ENCODE data around the gene EIF4G2.

The EIF4G2 gene

GRCh38 chr11:10785146-10785474, 23.6 kb downstream of the EIF4G2 start:
- no peak for TF ChIP-seq CTCF (conservative IDR thresholded peaks at IDR 0.05; ENCODE audit: low read depth, low read length)
- no peaks in the 10 kb centered on the region for H4K20me1 ChIP-seq (ENCODE audit: insufficient read depth)
- H3K4me3 ChIP-seq (IDR thresholded peaks at IDR 0.05; ENCODE audit: insufficient read depth, low read depth, low read length): no peak overlapping the region
- H3K27ac ChIP-seq: no peak overlapping the region
- no peaks in the 10 kb centered on the region for H3K27me3 ChIP-seq (ENCODE audit: insufficient read depth, low read depth)
- no peak overlapping the region for H3K9ac ChIP-seq
- no peak overlapping the region for H2AFZ ChIP-seq (ENCODE audit: low read depth)
- H3K4me1 ChIP-seq (ENCODE audit: low read depth, poor library complexity, severe bottlenecking): no peaks in the 10 kb centered on the region
- no peaks in the 10 kb centered on the region for H3K36me3 ChIP-seq (ENCODE audit: insufficient read depth)
- H3K79me2 ChIP-seq (ENCODE audit: insufficient read depth, low read depth): no peaks in the 10 kb centered on the region
- no peak overlapping the region for H3K4me2 ChIP-seq

DNA sequence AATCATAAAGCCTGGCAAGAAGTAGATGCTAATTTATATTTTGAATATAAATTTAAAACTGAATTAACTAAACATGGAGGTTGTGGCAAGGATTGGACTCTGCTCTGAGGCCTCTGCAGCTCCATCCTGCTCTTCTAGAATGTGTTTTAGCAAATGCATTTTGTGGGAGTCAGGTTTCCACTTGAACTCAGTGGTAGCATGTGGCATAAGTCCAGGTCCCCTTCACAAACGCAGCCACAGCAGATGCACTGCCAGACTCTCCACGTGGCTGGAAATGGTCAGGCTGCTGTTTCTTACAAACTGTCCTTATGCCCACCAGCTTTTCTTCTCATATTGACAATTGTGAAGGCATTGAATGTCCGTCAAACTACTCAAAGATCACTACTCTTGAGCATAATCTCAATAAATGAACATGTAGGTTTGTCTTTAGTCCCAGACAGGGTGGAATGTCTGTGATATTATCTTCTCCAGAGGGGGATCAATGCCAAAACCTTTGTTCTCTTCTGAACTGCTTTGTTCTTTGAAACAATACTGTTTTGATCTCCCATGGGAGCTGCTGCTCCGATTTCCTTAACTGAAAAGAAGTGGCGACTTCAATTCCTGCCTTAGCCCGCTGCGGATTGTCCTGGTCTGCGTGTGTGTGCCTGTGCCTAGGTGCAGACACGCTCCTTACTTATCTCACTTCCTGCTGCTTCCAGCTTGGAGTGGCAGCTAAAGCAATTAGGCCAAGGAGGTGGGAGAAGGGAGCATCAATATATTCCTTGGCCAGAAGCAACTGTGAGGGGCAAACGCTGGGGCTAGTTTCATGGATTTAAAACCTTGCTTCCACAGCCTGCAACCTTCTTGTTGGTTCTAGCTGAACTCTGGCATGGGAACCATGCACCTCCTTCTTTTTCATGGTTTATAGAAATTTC, 24.2 kb downstream of the EIF4G2 start:
- Histone ChIP-seq H3K4me1 (ENCODE audit: low read depth, poor library complexity, severe bottlenecking) (no peaks in the 10 kb centered on the region), H3K27me3 (ENCODE audit: insufficient read depth, low read depth) (no peaks in the 10 kb centered on the region), H3K27ac (no peak overlapping the region), H2AFZ (ENCODE audit: low read depth) (no peak overlapping the region), H3K9ac (no peak overlapping the region), H3K79me2 (ENCODE audit: insufficient read depth, low read depth) (no peaks in the 10 kb centered on the region), H4K20me1 (ENCODE audit: insufficient read depth) (no peaks in the 10 kb centered on the region), H3K4me3 (IDR thresholded peaks at IDR 0.05; ENCODE audit: insufficient read depth, low read depth, low read length) (no peak overlapping the region), H3K4me2 (no peak overlapping the region), H3K36me3 (ENCODE audit: insufficient read depth) (no peaks in the 10 kb centered on the region)
- TF ChIP-seq CTCF (conservative IDR thresholded peaks at IDR 0.05; ENCODE audit: low read depth, low read length): no peak

GRCh38 chr11:10780040-10780439, 28.7 kb downstream of the EIF4G2 start:
- Histone ChIP-seq H3K27me3 (ENCODE audit: insufficient read depth, low read depth) (no peaks in the 10 kb centered on the region), H4K20me1 (ENCODE audit: insufficient read depth) (no peaks in the 10 kb centered on the region), H3K36me3 (ENCODE audit: insufficient read depth) (no peaks in the 10 kb centered on the region), H3K4me3 (IDR thresholded peaks at IDR 0.05; ENCODE audit: insufficient read depth, low read depth, low read length) (no peak overlapping the region), H3K9ac (no peak overlapping the region), H3K4me1 (ENCODE audit: low read depth, poor library complexity, severe bottlenecking) (no peaks in the 10 kb centered on the region), H3K27ac (no peak overlapping the region), H2AFZ (ENCODE audit: low read depth) (no peak overlapping the region), H3K79me2 (ENCODE audit: insufficient read depth, low read depth) (no peaks in the 10 kb centered on the region), H3K4me2 (no peak overlapping the region)
- TF ChIP-seq CTCF (conservative IDR thresholded peaks at IDR 0.05; ENCODE audit: low read depth, low read length): no peak

GRCh38 chr11:10779086-10779485, 29.6 kb downstream of the EIF4G2 start:
- no peak overlapping the region for H3K9ac ChIP-seq
- H2AFZ ChIP-seq (ENCODE audit: low read depth): no peak overlapping the region
- H3K27me3 ChIP-seq (ENCODE audit: insufficient read depth, low read depth): no peaks in the 10 kb centered on the region
- no peaks in the 10 kb centered on the region for H3K4me1 ChIP-seq (ENCODE audit: low read depth, poor library complexity, severe bottlenecking)
- no peak overlapping the region for H3K27ac ChIP-seq
- H3K36me3 ChIP-seq (ENCODE audit: insufficient read depth): no peaks in the 10 kb centered on the region
- H3K79me2 ChIP-seq (ENCODE audit: insufficient read depth, low read depth): no peaks in the 10 kb centered on the region
- no peak for TF ChIP-seq CTCF (conservative IDR thresholded peaks at IDR 0.05; ENCODE audit: low read depth, low read length)
- H3K4me2 ChIP-seq: no peak overlapping the region
- H3K4me3 ChIP-seq (IDR thresholded peaks at IDR 0.05; ENCODE audit: insufficient read depth, low read depth, low read length): no peak overlapping the region
- no peaks in the 10 kb centered on the region for H4K20me1 ChIP-seq (ENCODE audit: insufficient read depth)
